HG03060 (cell line): ENCODE measurements around the gene RPL10.

Experiments
- ATAC-seq: cut with Tn5 transposase; IDR thresholded peaks from one replicate; pipeline ENCODE4 v1.9.1; 2021; ENCODE audit warnings: low read depth, moderate number of reproducible peaks; ENCODE audit not compliant: unreplicated experiment

Gene RPL10

GRCh38 chrX:154443992-154444754, 46.0 kb downstream of the RPL10 start, which contains the start of gene FAM50A:
FAM50A (plus strand) TSS chrX:154444141; CDS start chrX:154444236, 95 bp downstream.
- ATAC-seq, result no peak

GRCh38 chrX:154444755-154445246, 46.6 kb downstream of the RPL10 start:
- ATAC-seq, result no peak

DNA sequence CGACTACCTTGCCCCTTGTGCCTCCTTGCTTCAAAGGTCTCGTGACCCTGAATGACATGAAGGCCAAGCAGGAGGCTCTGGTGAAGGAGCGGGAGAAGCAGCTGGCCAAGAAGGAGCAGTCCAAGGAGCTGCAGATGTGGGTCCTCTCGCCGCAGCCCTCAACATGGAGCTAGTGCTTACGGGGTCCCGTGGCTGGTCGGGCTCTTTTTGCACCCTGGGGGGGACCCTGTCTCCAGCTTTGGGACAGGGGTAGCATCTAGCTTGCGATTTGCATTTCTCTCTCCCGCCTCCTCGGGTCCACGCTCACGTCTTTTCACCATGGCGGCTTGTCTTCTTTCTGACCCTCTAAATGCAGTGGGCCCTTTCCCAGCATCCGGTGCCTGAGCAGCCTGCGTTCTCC, 47.6 kb downstream of the RPL10 start:
- no peak for ATAC-seq

DNA sequence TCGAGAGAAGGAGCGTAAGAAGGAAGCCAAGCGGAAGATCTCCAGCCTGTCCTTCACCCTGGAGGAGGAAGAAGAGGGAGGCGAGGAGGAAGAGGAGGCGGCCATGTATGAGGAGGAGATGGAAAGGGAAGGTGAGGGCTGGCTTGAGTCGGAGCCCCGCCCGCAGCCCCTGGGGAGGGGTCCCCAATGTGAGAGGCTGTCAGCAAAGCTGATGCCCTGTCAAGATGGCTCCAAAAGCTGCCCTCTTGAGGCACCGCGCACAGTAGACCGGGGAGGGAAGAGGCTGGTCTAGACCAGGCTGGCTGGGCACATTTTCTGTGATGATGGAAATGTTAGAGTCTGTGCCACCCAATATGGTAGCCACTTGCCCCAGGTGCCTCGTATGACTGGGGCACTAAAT, 48.3 kb downstream of the RPL10 start:
- no peak for ATAC-seq

DNA sequence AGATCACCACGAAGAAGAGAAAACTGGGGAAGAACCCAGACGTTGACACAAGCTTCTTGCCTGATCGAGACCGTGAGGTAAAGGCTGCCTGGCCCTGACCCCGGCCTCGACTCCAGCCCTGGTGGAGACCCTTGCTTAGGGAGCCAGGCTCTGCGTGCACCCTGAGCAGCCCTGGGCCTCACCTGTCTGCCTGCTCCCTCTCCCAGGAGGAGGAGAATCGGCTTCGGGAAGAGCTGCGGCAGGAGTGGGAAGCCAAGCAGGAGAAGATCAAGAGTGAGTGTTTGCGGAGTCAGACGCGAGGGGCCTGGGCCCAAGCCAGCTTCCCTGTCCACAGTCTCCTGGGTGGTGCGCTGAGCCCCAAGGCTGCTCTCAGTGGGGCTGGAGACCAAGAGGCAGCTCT, 50.3 kb downstream of the RPL10 start:
- no peak for ATAC-seq

- ATAC-seq, result no peak
Measured at GRCh38 chrX:154449618-154450017, 51.4 kb downstream of the RPL10 start.

- ATAC-seq, result no peak
Measured at GRCh38 chrX:154450312-154450711, 52.1 kb downstream of the RPL10 start.
